ENCODE data around the gene STAT5B. TPM values are rescaled to one million over a fixed set of nuclear protein-coding genes. Genes with fewer than 3 reads are reported as not detected.

Gene STAT5B
- total and polyA plus RNA-seq, 2 of the 8 experiments (the other 6 are each of a cell fraction or from before 2014, with no cell fraction given), result 35.3 to 52.6 TPM

- H2BK12ac ChIP-seq (ENCODE audit: low read depth, low read length), result no peak overlapping the region
- H3K4ac ChIP-seq (replicated peaks; ENCODE audit: insufficient read length, low read depth, low read length), result no peak overlapping the region
- H3K4me1 ChIP-seq (replicated peaks in 1 of 4; ENCODE audit: control insufficient read depth in 3 of 4, insufficient read depth in 4 of 4, low read length in 3 of 4), result no peaks in the 10 kb centered on the region
- H3K9me3 ChIP-seq (ENCODE audit: insufficient read depth in 2 of 2, low read depth in 1 of 2, low read length in 1 of 2), result no peaks in the 10 kb centered on the region
- H3K4me3 ChIP-seq (ENCODE audit: extremely low read depth in 1 of 4, insufficient read depth in 2 of 4, low read depth in 3 of 4, low read length in 4 of 4), result no peak overlapping the region
- H2BK20ac ChIP-seq (ENCODE audit: low read length), result no peak overlapping the region
- no peaks in the 10 kb centered on the region for H3K79me2 ChIP-seq (ENCODE audit: control insufficient read depth in 1 of 2, insufficient read depth in 2 of 2, low read length in 2 of 2)
- H3K56ac ChIP-seq (replicated peaks; ENCODE audit: insufficient read length, low read depth, low read length), result no peak overlapping the region
- H4K20me1 ChIP-seq (replicated peaks in 1 of 2; ENCODE audit: control insufficient read depth in 1 of 2, insufficient read depth in 2 of 2, low read length in 2 of 2), result no peaks in the 10 kb centered on the region
- H2AFZ ChIP-seq (ENCODE audit: low read length), result no peak overlapping the region
- no peak overlapping the region for H2BK15ac ChIP-seq (ENCODE audit: low read length)
- H3K27me3 ChIP-seq (replicated peaks in 1 of 4; ENCODE audit: control insufficient read depth in 3 of 4, extremely low read depth in 1 of 4, insufficient read depth in 3 of 4, low read length in 3 of 4), result no peaks in the 10 kb centered on the region
- ChIA-PET POLR2A (ENCODE audit: partially characterized antibody) (interaction anchor here (1.4 kb wide), 1 partner anchor 8 kb away, joined by 3 read pairs; no protein-coding TSS in a partner anchor), CTCF (ENCODE audit: partially characterized antibody) (interaction anchor here (1.0 to 1.7 kb wide), 6 partner anchors 13 to 226 kb away, joined by 3 to 4 read pairs (median 3); no protein-coding TSS in a partner anchor)
- no peak overlapping the region for H3K4me2 ChIP-seq (ENCODE audit: insufficient read depth in 1 of 2, low read depth in 2 of 2, low read length in 2 of 2)
- H3K9ac ChIP-seq (replicated peaks in 1 of 4; ENCODE audit: extremely low read depth in 1 of 4, low read depth in 3 of 4, low read length in 3 of 4), result no peak overlapping the region
- H3K23me2 ChIP-seq (ENCODE audit: low read depth, low read length), result no peaks in the 10 kb centered on the region
- H2AK5ac ChIP-seq (ENCODE audit: low read depth, low read length), result no peak overlapping the region
- no peak overlapping the region; the same call in 1 of the 2 replicates for H2BK5ac ChIP-seq (ENCODE audit: low read depth, low read length)
- FAIRE-seq (no peak), DNase-seq (ENCODE audit: low read depth in 1 of 2, low spot score in 2 of 2) (no peak)
- H3K27ac ChIP-seq (ENCODE audit: low read depth, low read length), result no peak overlapping the region
- H4K91ac ChIP-seq (replicated peaks; ENCODE audit: insufficient read length, low read length), result no peak overlapping the region
- H3K18ac ChIP-seq (ENCODE audit: extremely low read depth, low read length), result no peak overlapping the region
- H4K8ac ChIP-seq (ENCODE audit: extremely low read depth, insufficient read depth, low read length), result no peak overlapping the region
- H3K36me3 ChIP-seq (ENCODE audit: control insufficient read depth in 2 of 4, insufficient read depth in 4 of 4, low read length in 3 of 4), result peaks cover 0 to 15% (median 4%) of the 10 kb centered on the region in 4 experiments; a peak in 5 of 8 replicates
- no peak overlapping the region for H4K5ac ChIP-seq (ENCODE audit: insufficient read length, low read depth, low read length)
- no peak overlapping the region for H2BK120ac ChIP-seq (replicated peaks; ENCODE audit: low read depth, low read length)
- H3K79me1 ChIP-seq (ENCODE audit: low read depth, low read length), result no peaks in the 10 kb centered on the region
- H3K23ac ChIP-seq (ENCODE audit: insufficient read length), result no peak overlapping the region
- WGBS, 2 experiments (ENCODE audit: extremely low coverage in 1 of 2, insufficient coverage in 1 of 2, insufficient read length in 1 of 2, insufficient replicate concordance in 2 of 2, low coverage in 1 of 2, low lambda C conversion rate in 2 of 2, missing lambda C conversion rate in 1 of 2), result 86% methylated on average over 9 of the region's 10 CpGs; no CpG with 5 or more reads in 1 of the 2 experiments
- no peak overlapping the region for H3K14ac ChIP-seq (ENCODE audit: insufficient read length)
- TF ChIP-seq ATF3 (IDR thresholded peaks at IDR 0.05; ENCODE audit: insufficient read depth, low read depth, low read length) (no peak), SP1 (IDR thresholded peaks at IDR 0.05; ENCODE audit: low read depth, low read length) (no peak), ATF2 (IDR thresholded peaks at IDR 0.05; ENCODE audit: low read length) (no peak), SP2 (IDR thresholded peaks at IDR 0.05; ENCODE audit: low read length) (no peak), KDM1A (IDR thresholded peaks at IDR 0.05; ENCODE audit: borderline replicate concordance, low read length) (no peak), EP300 (IDR thresholded peaks at IDR 0.05; ENCODE audit: borderline replicate concordance in 1 of 2, low read depth in 2 of 2, low read length in 2 of 2) (no peak), CBX5 (IDR thresholded peaks at IDR 0.05; ENCODE audit: low read depth, low read length) (no peak), POLR2AphosphoS5 (IDR thresholded peaks at IDR 0.05; ENCODE audit: low read depth, low read length) (no peak)
Measured at GRCh38 chr17:42201458-42201772, 74.8 kb downstream of the STAT5B start.

Data from H1 (cell line).